Activated CD8-positive, alpha-beta memory T cell treated with anti-CD3 and anti-CD28 coated beads for 24 hours (primary cell): ENCODE measurements around the gene PRSS33.

Source experiments
- DNase-seq: peaks from one replicate; pipeline ENCODE4 v3.0.0-alpha.2; 2020

PRSS33 gene

GRCh38 chr16:2739625-2740430 is 47.5 kb downstream of the PRSS33 start:
- no peak for DNase-seq

DNA sequence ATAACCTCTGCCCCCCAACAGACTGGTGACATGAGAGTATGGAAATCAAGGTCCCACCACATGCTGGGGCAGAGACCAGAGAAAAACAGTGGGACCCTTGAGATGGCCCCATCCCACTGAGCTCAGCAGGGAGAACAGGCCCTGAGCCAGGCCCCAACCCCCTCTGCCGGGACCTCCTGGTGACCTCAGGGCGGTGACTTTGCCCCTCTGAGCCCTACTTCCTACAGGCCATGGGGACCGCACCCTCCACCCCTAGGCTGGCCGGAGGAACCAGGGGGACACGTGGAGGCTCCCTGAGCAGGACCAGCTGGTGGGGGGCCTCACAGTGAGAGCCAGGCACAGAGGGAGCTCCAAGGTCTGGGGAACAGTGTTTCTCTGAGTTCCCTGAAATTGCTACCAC is 48.7 kb downstream of the PRSS33 start:
- no peak for DNase-seq

DNA sequence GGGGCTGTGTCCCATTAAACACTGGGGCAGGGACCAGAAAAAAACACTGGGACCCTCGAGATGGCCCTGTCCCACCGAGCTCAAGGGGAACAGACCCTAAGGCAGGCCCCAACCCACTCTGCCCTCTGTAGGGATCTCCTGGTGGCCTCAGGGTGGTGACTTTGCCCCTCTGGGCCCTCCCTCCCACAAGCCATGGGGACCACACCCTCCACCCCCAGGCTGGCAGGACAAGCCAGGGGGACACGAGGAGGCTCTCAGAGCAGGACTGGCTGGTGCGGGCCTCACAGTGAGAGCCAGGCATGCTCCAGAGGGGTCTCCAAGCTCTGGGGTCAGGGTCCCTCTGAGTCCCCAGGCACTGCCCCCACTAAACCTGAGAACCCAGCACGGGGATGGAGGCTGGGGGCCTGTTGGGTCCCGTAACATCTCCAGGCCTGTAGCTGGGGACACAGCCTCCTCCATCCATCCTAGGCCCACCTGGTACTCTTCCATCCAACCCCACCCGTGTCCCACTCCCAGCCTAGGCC is 49.4 kb downstream of the PRSS33 start:
- no peak for DNase-seq

DNA sequence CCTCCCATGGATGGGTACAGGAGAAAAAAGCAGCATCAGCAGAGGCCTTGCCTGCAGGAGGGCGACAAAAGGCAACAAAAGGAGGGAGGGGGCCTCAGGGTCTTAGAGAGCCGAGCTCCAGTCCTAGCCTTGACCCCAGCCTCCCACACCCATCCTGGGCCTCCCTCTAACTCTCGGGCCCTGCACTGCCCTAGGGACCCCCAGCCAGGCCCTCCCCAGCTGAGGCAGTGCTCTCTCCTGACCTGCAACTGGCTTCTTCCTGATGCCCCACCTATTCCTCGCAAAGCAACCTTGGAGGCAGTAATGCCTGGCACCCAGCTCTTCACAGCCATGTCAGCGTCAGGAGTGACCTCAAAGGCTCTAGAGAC is 50.1 kb downstream of the PRSS33 start:
- no peak for DNase-seq

- no peak for DNase-seq
Observed at GRCh38 chr16:2736476-2737237, 50.7 kb downstream of the PRSS33 start.

- DNase-seq, result no peak
Observed at GRCh38 chr16:2734844-2735515, 52.4 kb downstream of the PRSS33 start.
